Keratinocyte (primary cell): ENCODE results near the gene LUM. TPM values are rescaled to one million over a fixed set of nuclear protein-coding genes. Genes with fewer than 3 reads are reported as not detected.

ENCODE experiments used
- DNase-seq: peaks from one replicate; pipeline ENCODE4 v3.0.0-alpha.2; 2011; ENCODE audit warnings: low read depth, missing footprints, low spot score
- FAIRE-seq: peaks from 2 replicates; lab custom pipeline; 2011; peaks lifted over from hg19 to GRCh38; lab: Jason Lieb, UNC
- H2AFZ ChIP-seq: 2 replicates; pipeline ENCODE4 v1.6.0; 2012; ENCODE audit warnings: low read length, control low read depth, inconsistent platforms; ENCODE audit not compliant: control insufficient read depth
- H3K27ac ChIP-seq: 2 replicates; pipeline ENCODE4 v1.5.1; 2011; ENCODE audit warnings: low read length; ENCODE audit not compliant: control insufficient read depth, insufficient read depth
- H3K27me3 ChIP-seq: 3 replicates; pipeline ENCODE4 v1.6.0; 2011; ENCODE audit warnings: low read length; ENCODE audit not compliant: control insufficient read depth, insufficient read depth; ENCODE audit errors: extremely low read depth
- H3K36me3 ChIP-seq, 2 experiments: 2 replicates in 1 of 2; 3 replicates in 1 of 2; pipeline ENCODE4 v1.5.1; 2011; ENCODE audit warnings: low read length in 2 of 2, mild to moderate bottlenecking in 1 of 2; ENCODE audit not compliant: control insufficient read depth in 2 of 2, insufficient read depth in 2 of 2; ENCODE audit errors: extremely low read depth in 1 of 2
- H3K4me1 ChIP-seq: 3 replicates; pipeline ENCODE4 v1.5.1; 2011; ENCODE audit warnings: low read length; ENCODE audit not compliant: control insufficient read depth, insufficient read depth; ENCODE audit errors: extremely low read depth
- H3K4me2 ChIP-seq: 3 replicates; pipeline ENCODE4 v1.6.0; 2011; ENCODE audit warnings: low read depth, low read length; ENCODE audit not compliant: control insufficient read depth, insufficient read depth; ENCODE audit errors: extremely low read depth
- H3K4me3 ChIP-seq, 3 experiments: fragments of 200-600 bp in 1 of 3; sonication (generic) in 1 of 3; 2 replicates in 2 of 3; 3 replicates in 1 of 3; pipeline ENCODE4 v1.5.1; 2011 to 2016; ENCODE audit warnings: low read length in 3 of 3, mild to moderate bottlenecking in 3 of 3, control low read depth in 2 of 3, inconsistent platforms in 1 of 3, low read depth in 1 of 3, mixed read lengths in 1 of 3, mixed run types in 1 of 3, moderate library complexity in 1 of 3; ENCODE audit not compliant: control insufficient read depth in 2 of 3, insufficient read depth in 2 of 3; ENCODE audit errors: extremely low read depth in 1 of 3
- H3K79me2 ChIP-seq: 2 replicates; pipeline ENCODE4 v1.6.0; 2012; ENCODE audit warnings: low read length; ENCODE audit not compliant: control insufficient read depth, insufficient read depth
- H3K9ac ChIP-seq: 3 replicates; pipeline ENCODE4 v1.6.0; 2011; ENCODE audit warnings: low read length; ENCODE audit not compliant: control insufficient read depth, insufficient read depth; ENCODE audit errors: extremely low read depth
- H3K9me1 ChIP-seq: 3 replicates; pipeline ENCODE4 v1.6.0; 2011; ENCODE audit warnings: low read length; ENCODE audit not compliant: control insufficient read depth, insufficient read depth; ENCODE audit errors: extremely low read depth
- H3K9me3 ChIP-seq: 2 replicates; pipeline ENCODE4 v1.5.1; 2012; ENCODE audit warnings: low read depth, low read length; ENCODE audit not compliant: control insufficient read depth
- H4K20me1 ChIP-seq: 3 replicates; pipeline ENCODE4 v1.6.0; 2011; ENCODE audit warnings: low read length; ENCODE audit not compliant: control insufficient read depth, insufficient read depth; ENCODE audit errors: extremely low read depth
- CTCF ChIP-seq, 3 experiments: IDR thresholded peaks in 1 of 3; conservative IDR thresholded peaks in 1 of 3; optimal IDR thresholded peaks in 1 of 3; 2 replicates in 2 of 3; 3 replicates in 1 of 3; pipeline versions ENCODE3 to v1.5.1; 2011; ENCODE audit warnings: low read length in 3 of 3, mild to moderate bottlenecking in 3 of 3, moderate library complexity in 2 of 3, control low read depth in 1 of 3, inconsistent platforms in 1 of 3; ENCODE audit not compliant: insufficient read depth in 2 of 3; ENCODE audit errors: extremely low read depth in 1 of 3
- EZH2 ChIP-seq: IDR thresholded peaks from one replicate; pipeline ENCODE4 v1.6.1; 2012; ENCODE audit warnings: inconsistent platforms, mild to moderate bottlenecking, low read length, moderate library complexity
- dilution Hi-C: fragments of 300-500 bp; cut with MboI; formaldehyde crosslinking; loops from one replicate; pipeline ENCODE4 v1.7.0; 2020; ENCODE audit warnings: low sequenced_read_pairs; ENCODE audit not compliant: extremely low pct_ligation_motif_present
- polyA plus RNA-seq, 5 experiments: library from polyadenylated mRNA; depleted of rRNA in 3 of 5; stranded (reverse) in 3 of 5; stranded (forward) in 1 of 5; unstranded in 1 of 5; fragments of >200 nt; gene quantifications; 1 replicate in 1 of 5; 2 replicates in 3 of 5; 3 replicates in 1 of 5; pipeline versions ENCODE4 v1.2.1 to v1.2.3, GENCODE V29; 2011 to 2012; ENCODE audit warnings: missing spikeins in 2 of 5, low read depth in 1 of 5, low replicate concordance in 1 of 5

The LUM gene
- polyA plus RNA-seq, 1 donor (not counting 4 experiments of a cell fraction or from before 2014, with no cell fraction given) = 0.37 TPM

- H3K4me3 ChIP-seq = no peak overlapping the region
- no peak for FAIRE-seq
Measured at GRCh38 chr12:91110311-91110924, 876 bp downstream of the LUM start.

GRCh38 chr12:91109581-91110310 lies 1.5 kb downstream of the LUM start:
- no peak overlapping the region for H2AFZ ChIP-seq
- no peak overlapping the region for H3K9ac ChIP-seq
- no peak overlapping the region for H3K4me2 ChIP-seq
- H3K9me3 ChIP-seq = no peaks in the 10 kb centered on the region
- TF ChIP-seq CTCF (optimal IDR thresholded peaks at IDR 0.05 in 1 of 3, IDR thresholded peaks at IDR 0.05 in 1 of 3, conservative IDR thresholded peaks at IDR 0.05 in 1 of 3; ENCODE audit: extremely low read depth in 1 of 3, insufficient read depth in 2 of 3, low read length in 3 of 3) = no peak
- TF ChIP-seq EZH2 = no peak
- DNase-seq = no peak
- no peak overlapping the region for H3K4me3 ChIP-seq
- no peak for FAIRE-seq
- H3K4me1 ChIP-seq = peaks cover 6% of the 10 kb centered on the region
- H3K79me2 ChIP-seq = no peaks in the 10 kb centered on the region
- no peaks in the 10 kb centered on the region for H3K27me3 ChIP-seq
- no peaks in the 10 kb centered on the region for H3K36me3 ChIP-seq
- dilution Hi-C loops = no loop called here
- no peaks in the 10 kb centered on the region for H4K20me1 ChIP-seq
- H3K27ac ChIP-seq = no peak overlapping the region
- no peaks in the 10 kb centered on the region for H3K9me1 ChIP-seq

More at GRCh38 chr12:91110311-91110924, 876 bp downstream of the LUM start:
- H3K9me3 ChIP-seq = no peaks in the 10 kb centered on the region
- no peak for DNase-seq
- H3K27ac ChIP-seq = no peak overlapping the region
- H3K9me1 ChIP-seq = no peaks in the 10 kb centered on the region
- H3K27me3 ChIP-seq = no peaks in the 10 kb centered on the region
- H3K36me3 ChIP-seq = no peaks in the 10 kb centered on the region
- dilution Hi-C loops = no loop called here
- no peak overlapping the region for H3K9ac ChIP-seq
- TF ChIP-seq CTCF (optimal IDR thresholded peaks at IDR 0.05 in 1 of 3, IDR thresholded peaks at IDR 0.05 in 1 of 3, conservative IDR thresholded peaks at IDR 0.05 in 1 of 3; ENCODE audit: extremely low read depth in 1 of 3, insufficient read depth in 2 of 3, low read length in 3 of 3) = no peak
- TF ChIP-seq EZH2 = no peak
- H3K4me2 ChIP-seq = no peak overlapping the region
- no peaks in the 10 kb centered on the region for H4K20me1 ChIP-seq
- no peaks in the 10 kb centered on the region for H3K79me2 ChIP-seq
- H3K4me1 ChIP-seq = peaks cover 6% of the 10 kb centered on the region
- H2AFZ ChIP-seq = no peak overlapping the region
